Measurements from ENCODE around the gene MS4A18.

MS4A18 gene

GRCh38 chr11:60786811-60787567 is 62.5 kb downstream of the MS4A18 start:
- DNase-seq (ENCODE audit: low read depth), result no peak

- DNase-seq (ENCODE audit: low read depth), result no peak
These were observed 64.0 kb downstream of the MS4A18 start for GRCh38 chr11:60788401-60789125.

GRCh38 chr11:60790726-60791125 is 66.2 kb downstream of the MS4A18 start:
- DNase-seq (ENCODE audit: low read depth), result no peak

GRCh38 chr11:60791153-60791933 is 66.8 kb downstream of the MS4A18 start:
- DNase-seq (ENCODE audit: low read depth), result no peak

GRCh38 chr11:60792521-60792920 is 68.0 kb downstream of the MS4A18 start:
- no peak for DNase-seq (ENCODE audit: low read depth)
